Aorta (tissue), 5 donors: ENCODE measurements around the gene FAM111A. TPM values are rescaled to one million over a fixed set of nuclear protein-coding genes. Genes with fewer than 3 reads are reported as not detected.
A peak's percentile ranks its signal among the peaks of the same experiment; 100 is the strongest.

Experiments
- ATAC-seq: fragments of 200-7000 bp; cut with Tn5 transposase; one replicate; pipeline ENCODE4 v1.9.1; 2022; ENCODE audit warnings: moderate library complexity; ENCODE audit not compliant: low FRiP score
- DNase-seq, 2 donors: peaks; one replicate each; pipeline ENCODE4 v3.0.0-alpha.2; 2020
- H3K27ac ChIP-seq, 2 donors: one replicate each; pipeline ENCODE4 v1.5.1; 2013; ENCODE audit warnings: low read length in 2 of 2, mild to moderate bottlenecking in 2 of 2, moderate library complexity in 2 of 2, control low read depth in 1 of 2, inconsistent platforms in 1 of 2, low read depth in 1 of 2
- H3K27me3 ChIP-seq, 2 donors: one replicate each; pipeline ENCODE4 v1.6.1; 2013; ENCODE audit warnings: control low read depth in 1 of 2, low read length in 1 of 2, mild to moderate bottlenecking in 1 of 2, moderate library complexity in 1 of 2; ENCODE audit not compliant: insufficient read depth in 2 of 2, control insufficient read depth in 1 of 2
- H3K36me3 ChIP-seq, 2 donors: one replicate each; pipeline ENCODE4 v1.6.1; 2013; ENCODE audit warnings: control low read depth in 1 of 2, low read length in 1 of 2, mild to moderate bottlenecking in 1 of 2; ENCODE audit not compliant: insufficient read depth in 2 of 2, control insufficient read depth in 1 of 2
- H3K4me1 ChIP-seq, 2 donors: one replicate each; pipeline ENCODE4 v1.6.1; 2013; ENCODE audit warnings: low read length in 2 of 2, control low read depth in 1 of 2, mild to moderate bottlenecking in 1 of 2, moderate library complexity in 1 of 2; ENCODE audit not compliant: insufficient read depth in 2 of 2, control insufficient read depth in 1 of 2
- H3K4me3 ChIP-seq, 2 donors: one replicate each; pipeline ENCODE4 v1.5.1; 2013; ENCODE audit warnings: low read length in 2 of 2, control low read depth in 1 of 2, mild to moderate bottlenecking in 1 of 2
- H3K9me3 ChIP-seq: one replicate; pipeline ENCODE4 v1.6.1; 2013; ENCODE audit warnings: mild to moderate bottlenecking, low read length; ENCODE audit not compliant: control insufficient read depth
- WGBS, 2 donors: extraction: QIAGEN DNeasy Blood & Tissue Kit; methylation state at CpG; one replicate each; pipeline ENCODE4 v1.1.7; 2013; 5-methylcytosine and 5-hydroxymethylcytosine counted together
- intact Hi-C, 2 donors: fragments of 100-400 bp; cut with DNase I; formaldehyde crosslinking; loops; one replicate each; pipeline versions ENCODE4 v1.14.2 to v1.15.0; 2022
- polyA plus RNA-seq, 2 donors: library from polyadenylated mRNA; stranded (reverse); fragments of 200-250 nt; gene quantifications; one replicate each; pipeline ENCODE4 v1.2.3, GENCODE V29; 2013
- total RNA-seq, 2 donors: library from RNA; stranded (reverse); fragmentation: NEBNext Ultra II Directional; extraction: Animal tissue kit (Norgen Biotek cat#: 25700); gene quantifications; one replicate each; pipeline ENCODE4 v1.2.1, GENCODE V29; 2021
- donor health status: healthy with polysubstance abuse.
- donor health status: Bipolar disorder and iron deficiency.
- donor health status: DM: no; HTN: no; CAD: no.
- donor health status: DM: no; HTN: no; CAD: no.
- donor health status: DM: yes; HTN: yes; CAD: no.

Gene FAM111A
- total and polyA plus RNA-seq, 4 donors: 5.8 to 49.0 (median 24.3) TPM

DNA sequence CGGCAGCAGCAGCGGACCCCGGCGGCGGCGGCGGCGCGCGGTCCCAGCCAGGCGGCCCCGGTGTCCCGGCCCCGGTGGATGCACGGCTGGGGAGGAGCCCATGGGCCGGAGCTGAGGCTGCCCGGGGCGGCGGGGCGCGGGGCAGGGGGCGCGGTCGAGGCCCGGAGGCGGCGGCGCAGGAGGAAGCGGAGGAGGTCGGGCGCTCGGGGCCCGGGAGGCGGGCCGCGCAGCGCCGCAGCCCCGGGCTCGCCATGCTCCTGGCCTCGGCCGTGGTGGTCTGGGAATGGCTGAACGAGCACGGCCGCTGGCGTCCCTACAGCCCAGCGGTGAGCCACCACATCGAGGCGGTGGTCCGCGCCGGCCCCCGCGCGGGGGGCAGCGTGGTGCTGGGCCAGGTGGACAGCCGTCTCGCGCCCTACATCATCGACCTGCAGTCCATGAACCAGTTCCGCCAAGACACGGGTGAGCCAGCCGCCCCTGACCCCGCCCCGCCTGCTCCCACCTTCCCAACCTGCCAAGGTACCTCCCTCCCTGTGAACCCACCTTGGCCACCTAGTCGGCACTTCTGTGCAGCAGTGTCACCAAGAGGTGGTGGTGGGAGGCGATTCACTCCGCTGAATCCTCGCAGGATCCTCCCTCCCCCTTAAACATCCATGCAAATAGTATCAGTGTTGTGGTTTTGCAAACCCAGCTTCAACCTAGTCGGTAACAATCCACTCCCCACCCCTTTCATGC lies 29.9 kb downstream of the FAM111A start:
- intact Hi-C loops: loop anchor here in 1 of 2 donors (1.0 kb wide), 1 partner anchor 112 kb away; no protein-coding TSS in a partner anchor
- no peak overlapping the region for H3K27ac ChIP-seq
- no peaks in the 10 kb centered on the region for H3K4me1 ChIP-seq
- no peaks in the 10 kb centered on the region for H3K36me3 ChIP-seq
- no peaks in the 10 kb centered on the region for H3K27me3 ChIP-seq
- 0% methylated on average over 25 to 70 of the region's 70 CpGs for WGBS, 2 donors
- peak overlapping the region; percentile 50 to 82 for H3K4me3 ChIP-seq
- ATAC-seq (peak; percentile 1), DNase-seq (peak in 1 of 2 donors; percentile 50)
- no peaks in the 10 kb centered on the region for H3K9me3 ChIP-seq

GRCh38 chr11:59173080-59173963 lies 30.7 kb downstream of the FAM111A start:
- peak; percentile 57 to 79 for DNase-seq
- intact Hi-C loops: no loop called here

GRCh38 chr11:59173964-59174663 lies 31.5 kb downstream of the FAM111A start:
- 68 to 75% methylated on average over 7 of the region's 7 CpGs for WGBS, 2 donors
- H3K4me3 ChIP-seq: no peak overlapping the region
- no peaks in the 10 kb centered on the region for H3K9me3 ChIP-seq
- intact Hi-C loops: no loop called here
- DNase-seq: no peak
- H3K27ac ChIP-seq: no peak overlapping the region
- H3K36me3 ChIP-seq: no peaks in the 10 kb centered on the region
- no peaks in the 10 kb centered on the region for H3K4me1 ChIP-seq
- H3K27me3 ChIP-seq: no peaks in the 10 kb centered on the region
- no peak for ATAC-seq

More at GRCh38 chr11:59173080-59173963, 30.7 kb downstream of the FAM111A start:
- ATAC-seq: peak; percentile 24
- WGBS, 2 donors: 12 to 15% methylated on average over 37 of the region's 37 CpGs
- H3K27me3 ChIP-seq: no peaks in the 10 kb centered on the region
- no peaks in the 10 kb centered on the region for H3K4me1 ChIP-seq
- H3K27ac ChIP-seq: no peak overlapping the region
- no peaks in the 10 kb centered on the region for H3K9me3 ChIP-seq
- peak overlapping the region in 1 of 2 donors; percentile 50 for H3K4me3 ChIP-seq
- H3K36me3 ChIP-seq: no peaks in the 10 kb centered on the region

- Histone ChIP-seq H3K36me3 (no peaks in the 10 kb centered on the region), H3K27me3 (no peaks in the 10 kb centered on the region), H3K4me3 (no peak overlapping the region), H3K9me3 (no peaks in the 10 kb centered on the region), H3K27ac (no peak overlapping the region), H3K4me1 (no peaks in the 10 kb centered on the region)
- intact Hi-C loops: no loop called here
- no peak for DNase-seq
- 81 to 85% methylated on average over 7 of the region's 7 CpGs for WGBS, 2 donors
- ATAC-seq: no peak
Observed at GRCh38 chr11:59174664-59175033, 32.0 kb downstream of the FAM111A start.

GRCh38 chr11:59175091-59175501 lies 32.4 kb downstream of the FAM111A start:
- Histone ChIP-seq H3K27ac (no peak overlapping the region), H3K4me3 (no peak overlapping the region), H3K27me3 (no peaks in the 10 kb centered on the region), H3K9me3 (no peaks in the 10 kb centered on the region), H3K4me1 (no peaks in the 10 kb centered on the region), H3K36me3 (no peaks in the 10 kb centered on the region)
- no peak for DNase-seq
- intact Hi-C loops: no loop called here
- no peak for ATAC-seq
- 42 to 45% methylated on average over 4 of the region's 4 CpGs for WGBS, 2 donors

DNA sequence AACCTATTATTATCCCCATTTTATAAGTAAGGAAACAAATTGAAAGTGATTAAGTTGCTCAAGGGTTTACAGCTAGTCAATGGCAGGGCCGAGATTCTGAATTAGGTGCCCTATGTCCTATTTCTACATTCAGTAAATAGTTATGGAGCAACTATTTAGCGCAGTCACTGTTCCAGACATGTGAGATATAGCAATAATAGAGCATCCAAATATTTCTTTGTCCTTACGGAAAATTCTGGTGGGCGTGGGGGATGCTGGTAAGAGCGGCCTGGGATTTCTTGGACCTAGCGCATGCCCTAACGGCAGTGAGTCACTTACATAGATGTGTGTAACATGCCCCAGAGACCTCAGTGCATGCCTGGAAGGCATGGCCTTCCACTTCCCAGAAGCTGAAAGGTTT lies 33.7 kb downstream of the FAM111A start:
- 77 to 86% methylated on average over 7 of the region's 7 CpGs for WGBS, 2 donors
- Histone ChIP-seq H3K9me3 (no peaks in the 10 kb centered on the region), H3K27ac (no peak overlapping the region), H3K27me3 (no peaks in the 10 kb centered on the region), H3K36me3 (no peaks in the 10 kb centered on the region), H3K4me3 (no peak overlapping the region), H3K4me1 (no peaks in the 10 kb centered on the region)
- DNase-seq (no peak), ATAC-seq (no peak)
- intact Hi-C loops: no loop called here

DNA sequence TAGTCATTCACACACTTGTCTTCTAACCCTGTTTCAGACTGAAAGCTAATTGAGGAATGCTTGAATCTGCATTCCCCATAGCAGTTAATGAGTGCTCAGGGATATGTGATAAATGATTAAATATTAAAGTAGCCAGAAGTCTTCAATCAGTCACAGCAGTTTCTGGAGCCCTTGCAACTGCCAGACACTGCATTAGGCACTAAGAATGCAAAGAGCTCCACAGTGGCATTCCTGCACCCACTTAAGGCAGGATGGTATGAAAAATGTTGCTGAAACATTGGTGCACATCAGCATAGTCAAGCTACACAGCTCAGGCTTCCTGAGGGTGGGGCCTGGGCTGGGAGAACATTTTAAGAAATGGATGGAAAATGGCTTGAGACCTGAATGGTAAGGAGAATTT lies 35.7 kb downstream of the FAM111A start:
- ATAC-seq (no peak), DNase-seq (no peak)
- intact Hi-C loops: no loop called here
- H3K27ac ChIP-seq: no peak overlapping the region
- no peaks in the 10 kb centered on the region for H3K36me3 ChIP-seq
- H3K4me1 ChIP-seq: no peaks in the 10 kb centered on the region
- H3K4me3 ChIP-seq: no peak overlapping the region
- H3K9me3 ChIP-seq: no peaks in the 10 kb centered on the region
- no peaks in the 10 kb centered on the region for H3K27me3 ChIP-seq

DNA sequence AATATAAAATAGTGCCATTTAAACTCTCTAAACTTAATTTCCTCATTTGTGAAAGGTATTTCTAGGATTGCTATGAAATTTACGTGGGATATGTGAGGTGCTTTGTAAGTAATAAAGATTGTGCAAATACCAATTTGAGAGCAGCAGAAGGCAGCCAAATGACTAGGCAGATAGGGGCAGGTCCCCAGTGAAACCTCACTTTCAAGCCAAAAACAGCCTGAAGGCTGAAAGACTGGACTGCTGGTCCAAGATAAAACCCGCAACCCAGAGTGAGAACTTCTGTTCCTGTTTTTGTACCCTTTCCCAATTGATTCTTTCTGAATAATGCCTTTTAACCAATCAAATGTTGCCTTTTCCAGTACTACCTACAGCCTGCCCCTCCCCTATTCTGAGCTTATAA lies 36.5 kb downstream of the FAM111A start:
- Histone ChIP-seq H3K4me1 (no peaks in the 10 kb centered on the region), H3K4me3 (no peak overlapping the region), H3K36me3 (no peaks in the 10 kb centered on the region), H3K27me3 (no peaks in the 10 kb centered on the region), H3K27ac (no peak overlapping the region), H3K9me3 (no peaks in the 10 kb centered on the region)
- DNase-seq (no peak), ATAC-seq (no peak)
- intact Hi-C loops: no loop called here
- 86 to 88% methylated on average over 2 of the region's 2 CpGs for WGBS, 2 donors
